H1 (cell line): Measurements from ENCODE around the gene ISG15. TPM values are rescaled to one million over a fixed set of nuclear protein-coding genes. Genes with fewer than 3 reads are reported as not detected.

ENCODE experiments used
- CHD2 ChIP-seq: IDR thresholded peaks from 2 replicates; pipeline ENCODE4 v1.6.1; 2012; ENCODE audit warnings: low read length, improper control_type of control experiment
- CREB1 ChIP-seq: IDR thresholded peaks from 2 replicates; pipeline ENCODE4 v1.6.1; 2012; ENCODE audit warnings: inconsistent platforms
- CTBP2 ChIP-seq: IDR thresholded peaks from 2 replicates; pipeline ENCODE4 v1.7.0; 2011; ENCODE audit warnings: borderline replicate concordance, mild to moderate bottlenecking, moderate library complexity, mixed read lengths, low read length; ENCODE audit not compliant: insufficient read depth, insufficient read length
- EGR1 ChIP-seq: IDR thresholded peaks from 2 replicates; pipeline ENCODE4 v1.6.1; 2011; ENCODE audit warnings: low read depth, low read length, borderline replicate concordance
- HDAC2 ChIP-seq, 2 experiments: fragments of 300-600 bp in 1 of 2; sonication (generic) in 1 of 2; IDR thresholded peaks; 2 replicates each; pipeline ENCODE4 v1.6.1; 2011 to 2012; ENCODE audit warnings: low read depth in 2 of 2, low read length in 2 of 2, mild to moderate bottlenecking in 2 of 2, moderate library complexity in 2 of 2, borderline replicate concordance in 1 of 2, inconsistent platforms in 1 of 2
- POLR2A ChIP-seq, 2 experiments: IDR thresholded peaks; 1 replicate in 1 of 2; 2 replicates in 1 of 2; pipeline ENCODE4 v1.6.1; 2011; ENCODE audit warnings: low read depth in 2 of 2, low read length in 2 of 2, mild to moderate bottlenecking in 2 of 2; ENCODE audit errors: control extremely low read depth in 1 of 2
- RXRA ChIP-seq: IDR thresholded peaks from 2 replicates; pipeline ENCODE4 v1.6.1; 2011; ENCODE audit warnings: low read depth, mild to moderate bottlenecking, low read length, moderate library complexity; ENCODE audit not compliant: insufficient read depth
- SIN3A ChIP-seq, 2 experiments: IDR thresholded peaks in 1 of 2; conservative IDR thresholded peaks in 1 of 2; 2 replicates each; pipeline ENCODE4 v1.6.1; 2011 to 2012; ENCODE audit warnings: low read length in 2 of 2, improper control_type of control experiment in 1 of 2, low read depth in 1 of 2, mild to moderate bottlenecking in 1 of 2
- SP1 ChIP-seq: IDR thresholded peaks from 2 replicates; pipeline ENCODE4 v1.6.1; 2011; ENCODE audit warnings: low read depth, low read length
- TCF12 ChIP-seq: IDR thresholded peaks from 2 replicates; pipeline ENCODE4 v1.6.1; 2011; ENCODE audit warnings: low read depth, mild to moderate bottlenecking, low read length
- polyA plus RNA-seq, 7 experiments: library from polyadenylated mRNA; depleted of rRNA in 3 of 7; stranded (reverse) in 5 of 7; unstranded in 2 of 7; fragments of >200 nt in 5 of 7; fragments of 200-250 nt in 2 of 7; gene quantifications; 1 replicate in 5 of 7; 2 replicates in 1 of 7; 4 replicates in 1 of 7; pipeline versions ENCODE4 v1.2.1 to v1.2.3, GENCODE V29; 2011 to 2013; ENCODE audit warnings: missing spikeins in 2 of 7, mixed read lengths in 2 of 7
- total RNA-seq: library from RNA; stranded (reverse); fragmentation: NEBNext Ultra II Directional; extraction: Animal tissue kit (Norgen Biotek cat#: 25700); gene quantifications from 2 replicates; pipeline ENCODE4 v1.2.1, GENCODE V29; 2021
- TF ChIP-seq, protein P1 (sequence below): fragments of 300-600 bp; sonication (generic); IDR thresholded peaks from 2 replicates; pipeline ENCODE4 v1.7.1; 2012; ENCODE audit warnings: low read length, moderate library complexity, mild to moderate bottlenecking, inconsistent platforms; ENCODE audit not compliant: insufficient replicate concordance

Gene ISG15
- total and polyA plus RNA-seq, 2 of the 8 experiments (the other 6 are each of a cell fraction or from before 2014, with no cell fraction given): 29.3 to 121 TPM

DNA sequence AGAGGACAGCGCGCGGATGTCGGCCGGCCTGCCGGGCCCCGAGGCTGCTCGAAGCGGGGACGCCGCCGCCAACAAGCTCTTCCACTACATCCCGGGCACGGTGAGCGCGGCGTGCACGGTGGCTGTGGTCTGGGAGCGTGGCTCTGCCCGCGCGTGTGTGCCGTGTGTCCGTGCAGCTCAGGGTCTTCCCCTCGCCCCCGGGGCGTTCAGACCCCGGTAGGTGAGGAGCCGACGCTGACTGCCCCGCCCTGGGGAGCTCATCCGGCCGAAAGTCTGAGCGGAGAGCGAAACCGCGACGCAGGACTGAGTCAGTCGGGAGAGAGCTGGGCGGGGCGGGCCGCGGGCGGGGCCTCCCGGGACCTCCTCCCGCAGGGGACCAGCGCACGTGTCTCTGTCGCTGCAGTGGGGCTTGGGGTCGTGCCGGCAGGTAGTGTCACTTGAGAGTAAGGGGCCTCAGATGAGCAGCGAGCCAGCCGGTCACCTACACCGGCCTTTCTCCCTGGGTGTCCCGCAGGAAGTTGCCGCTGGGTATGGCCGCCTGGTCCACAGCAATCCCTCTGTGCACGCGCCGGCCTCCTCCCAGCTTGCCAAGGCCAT is 46.5 kb upstream of the ISG15 start (continued):
- TF ChIP-seq SP1 (no peak), CREB1 (no peak), SIN3A (conservative IDR thresholded peaks at IDR 0.05 in 1 of 2, IDR thresholded peaks at IDR 0.05 in 1 of 2; ENCODE audit: low read depth in 1 of 2, low read length in 2 of 2) (0 out of 4 replicates have a peak, but pooled peaks of 1 of the 2 experiments have one; percentile 7), RXRA (no peak), TCF12 (no peak), POLR2A (IDR thresholded peaks at IDR 0.05; ENCODE audit: control extremely low read depth in 1 of 2, low read depth in 2 of 2, low read length in 2 of 2) (peak in 1 of 2 experiments; percentile 46; a peak in 1 of 3 replicates), CTBP2 (no peak), HDAC2 (IDR thresholded peaks at IDR 0.05; ENCODE audit: borderline replicate concordance in 1 of 2, low read depth in 2 of 2, low read length in 2 of 2) (no peak), EGR1 (no peak), CHD2 (no peak)
- TF ChIP-seq, protein P1, sequence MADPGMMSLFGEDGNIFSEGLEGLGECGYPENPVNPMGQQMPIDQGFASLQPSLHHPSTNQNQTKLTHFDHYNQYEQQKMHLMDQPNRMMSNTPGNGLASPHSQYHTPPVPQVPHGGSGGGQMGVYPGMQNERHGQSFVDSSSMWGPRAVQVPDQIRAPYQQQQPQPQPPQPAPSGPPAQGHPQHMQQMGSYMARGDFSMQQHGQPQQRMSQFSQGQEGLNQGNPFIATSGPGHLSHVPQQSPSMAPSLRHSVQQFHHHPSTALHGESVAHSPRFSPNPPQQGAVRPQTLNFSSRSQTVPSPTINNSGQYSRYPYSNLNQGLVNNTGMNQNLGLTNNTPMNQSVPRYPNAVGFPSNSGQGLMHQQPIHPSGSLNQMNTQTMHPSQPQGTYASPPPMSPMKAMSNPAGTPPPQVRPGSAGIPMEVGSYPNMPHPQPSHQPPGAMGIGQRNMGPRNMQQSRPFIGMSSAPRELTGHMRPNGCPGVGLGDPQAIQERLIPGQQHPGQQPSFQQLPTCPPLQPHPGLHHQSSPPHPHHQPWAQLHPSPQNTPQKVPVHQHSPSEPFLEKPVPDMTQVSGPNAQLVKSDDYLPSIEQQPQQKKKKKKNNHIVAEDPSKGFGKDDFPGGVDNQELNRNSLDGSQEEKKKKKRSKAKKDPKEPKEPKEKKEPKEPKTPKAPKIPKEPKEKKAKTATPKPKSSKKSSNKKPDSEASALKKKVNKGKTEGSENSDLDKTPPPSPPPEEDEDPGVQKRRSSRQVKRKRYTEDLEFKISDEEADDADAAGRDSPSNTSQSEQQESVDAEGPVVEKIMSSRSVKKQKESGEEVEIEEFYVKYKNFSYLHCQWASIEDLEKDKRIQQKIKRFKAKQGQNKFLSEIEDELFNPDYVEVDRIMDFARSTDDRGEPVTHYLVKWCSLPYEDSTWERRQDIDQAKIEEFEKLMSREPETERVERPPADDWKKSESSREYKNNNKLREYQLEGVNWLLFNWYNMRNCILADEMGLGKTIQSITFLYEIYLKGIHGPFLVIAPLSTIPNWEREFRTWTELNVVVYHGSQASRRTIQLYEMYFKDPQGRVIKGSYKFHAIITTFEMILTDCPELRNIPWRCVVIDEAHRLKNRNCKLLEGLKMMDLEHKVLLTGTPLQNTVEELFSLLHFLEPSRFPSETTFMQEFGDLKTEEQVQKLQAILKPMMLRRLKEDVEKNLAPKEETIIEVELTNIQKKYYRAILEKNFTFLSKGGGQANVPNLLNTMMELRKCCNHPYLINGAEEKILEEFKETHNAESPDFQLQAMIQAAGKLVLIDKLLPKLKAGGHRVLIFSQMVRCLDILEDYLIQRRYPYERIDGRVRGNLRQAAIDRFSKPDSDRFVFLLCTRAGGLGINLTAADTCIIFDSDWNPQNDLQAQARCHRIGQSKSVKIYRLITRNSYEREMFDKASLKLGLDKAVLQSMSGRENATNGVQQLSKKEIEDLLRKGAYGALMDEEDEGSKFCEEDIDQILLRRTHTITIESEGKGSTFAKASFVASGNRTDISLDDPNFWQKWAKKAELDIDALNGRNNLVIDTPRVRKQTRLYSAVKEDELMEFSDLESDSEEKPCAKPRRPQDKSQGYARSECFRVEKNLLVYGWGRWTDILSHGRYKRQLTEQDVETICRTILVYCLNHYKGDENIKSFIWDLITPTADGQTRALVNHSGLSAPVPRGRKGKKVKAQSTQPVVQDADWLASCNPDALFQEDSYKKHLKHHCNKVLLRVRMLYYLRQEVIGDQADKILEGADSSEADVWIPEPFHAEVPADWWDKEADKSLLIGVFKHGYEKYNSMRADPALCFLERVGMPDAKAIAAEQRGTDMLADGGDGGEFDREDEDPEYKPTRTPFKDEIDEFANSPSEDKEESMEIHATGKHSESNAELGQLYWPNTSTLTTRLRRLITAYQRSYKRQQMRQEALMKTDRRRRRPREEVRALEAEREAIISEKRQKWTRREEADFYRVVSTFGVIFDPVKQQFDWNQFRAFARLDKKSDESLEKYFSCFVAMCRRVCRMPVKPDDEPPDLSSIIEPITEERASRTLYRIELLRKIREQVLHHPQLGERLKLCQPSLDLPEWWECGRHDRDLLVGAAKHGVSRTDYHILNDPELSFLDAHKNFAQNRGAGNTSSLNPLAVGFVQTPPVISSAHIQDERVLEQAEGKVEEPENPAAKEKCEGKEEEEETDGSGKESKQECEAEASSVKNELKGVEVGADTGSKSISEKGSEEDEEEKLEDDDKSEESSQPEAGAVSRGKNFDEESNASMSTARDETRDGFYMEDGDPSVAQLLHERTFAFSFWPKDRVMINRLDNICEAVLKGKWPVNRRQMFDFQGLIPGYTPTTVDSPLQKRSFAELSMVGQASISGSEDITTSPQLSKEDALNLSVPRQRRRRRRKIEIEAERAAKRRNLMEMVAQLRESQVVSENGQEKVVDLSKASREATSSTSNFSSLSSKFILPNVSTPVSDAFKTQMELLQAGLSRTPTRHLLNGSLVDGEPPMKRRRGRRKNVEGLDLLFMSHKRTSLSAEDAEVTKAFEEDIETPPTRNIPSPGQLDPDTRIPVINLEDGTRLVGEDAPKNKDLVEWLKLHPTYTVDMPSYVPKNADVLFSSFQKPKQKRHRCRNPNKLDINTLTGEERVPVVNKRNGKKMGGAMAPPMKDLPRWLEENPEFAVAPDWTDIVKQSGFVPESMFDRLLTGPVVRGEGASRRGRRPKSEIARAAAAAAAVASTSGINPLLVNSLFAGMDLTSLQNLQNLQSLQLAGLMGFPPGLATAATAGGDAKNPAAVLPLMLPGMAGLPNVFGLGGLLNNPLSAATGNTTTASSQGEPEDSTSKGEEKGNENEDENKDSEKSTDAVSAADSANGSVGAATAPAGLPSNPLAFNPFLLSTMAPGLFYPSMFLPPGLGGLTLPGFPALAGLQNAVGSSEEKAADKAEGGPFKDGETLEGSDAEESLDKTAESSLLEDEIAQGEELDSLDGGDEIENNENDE: no peak
